HEK293 (cell line): ENCODE results near the gene PRKG1.

ENCODE experiments used
- CTCF ChIP-seq: fragments of 450-650 bp; formaldehyde crosslinking; IDR thresholded peaks from 2 replicates; pipeline ENCODE4 v1.5.1; 2016; ENCODE audit warnings: missing biosample characterization, missing genetic modification characterization
- TRIM28 ChIP-seq: IDR thresholded peaks from 2 replicates; pipeline ENCODE4 v1.6.1; 2011; ENCODE audit warnings: low read length, control low read depth, borderline replicate concordance
- ZBTB20 ChIP-seq: fragments of 450-650 bp; formaldehyde crosslinking; IDR thresholded peaks from 2 replicates; pipeline ENCODE4 v1.5.1; 2016; ENCODE audit warnings: missing biosample characterization, missing genetic modification characterization
- ZBTB26 ChIP-seq: fragments of 450-650 bp; formaldehyde crosslinking; optimal IDR thresholded peaks from 2 replicates; pipeline ENCODE3; 2016; ENCODE audit warnings: missing biosample characterization, mild to moderate bottlenecking, missing genetic modification characterization
- ZNF24 ChIP-seq: fragments of 450-650 bp; formaldehyde crosslinking; IDR thresholded peaks from 2 replicates; pipeline ENCODE4 v1.5.1; 2016; ENCODE audit warnings: missing biosample characterization, missing genetic modification characterization
- ZNF292 ChIP-seq: fragments of 450-650 bp; formaldehyde crosslinking; IDR thresholded peaks from 2 replicates; pipeline ENCODE4 v1.5.1; 2016; ENCODE audit warnings: low read depth, missing biosample characterization, missing genetic modification characterization, borderline replicate concordance
- ZNF37A ChIP-seq: fragments of 450-650 bp; IDR thresholded peaks from 2 replicates; pipeline ENCODE4 v1.5.1; 2018; ENCODE audit warnings: missing biosample characterization, missing genetic modification characterization
- ZNF664 ChIP-seq: fragments of 450-650 bp; formaldehyde crosslinking; IDR thresholded peaks from 2 replicates; pipeline ENCODE4 v1.5.1; 2016; ENCODE audit warnings: missing biosample characterization, missing genetic modification characterization
- ZNF76 ChIP-seq: fragments of 450-650 bp; formaldehyde crosslinking; IDR thresholded peaks from 2 replicates; pipeline ENCODE4; 2016; ENCODE audit warnings: low read depth, missing biosample characterization, missing genetic modification characterization, borderline replicate concordance
- ZNF776 ChIP-seq: fragments of 450-650 bp; formaldehyde crosslinking; IDR thresholded peaks from 2 replicates; pipeline ENCODE4 v1.5.0; 2017; ENCODE audit warnings: missing biosample characterization, missing genetic modification characterization, borderline replicate concordance
- TF ChIP-seq, protein P1 (sequence below): fragments of 450-650 bp; IDR thresholded peaks from 2 replicates; pipeline ENCODE4 v1.5.1; 2018; ENCODE audit warnings: missing biosample characterization, missing genetic modification characterization

GRCh38 chr10:51075043-51075872 lies 971 bp downstream of the PRKG1 start:
- TF ChIP-seq CTCF (tag by site-specific recombination) (no peak), ZNF37A (tag by site-specific recombination) (no peak), ZBTB26 (tag by site-specific recombination) (no peak), ZNF76 (tag by site-specific recombination) (no peak), TRIM28 (no peak), ZNF776 (no peak), ZNF24 (tag by site-specific recombination) (no peak), ZBTB20 (tag by site-specific recombination) (no peak), ZNF664 (tag by site-specific recombination) (no peak), ZNF292 (no peak)
- TF ChIP-seq, protein P1, sequence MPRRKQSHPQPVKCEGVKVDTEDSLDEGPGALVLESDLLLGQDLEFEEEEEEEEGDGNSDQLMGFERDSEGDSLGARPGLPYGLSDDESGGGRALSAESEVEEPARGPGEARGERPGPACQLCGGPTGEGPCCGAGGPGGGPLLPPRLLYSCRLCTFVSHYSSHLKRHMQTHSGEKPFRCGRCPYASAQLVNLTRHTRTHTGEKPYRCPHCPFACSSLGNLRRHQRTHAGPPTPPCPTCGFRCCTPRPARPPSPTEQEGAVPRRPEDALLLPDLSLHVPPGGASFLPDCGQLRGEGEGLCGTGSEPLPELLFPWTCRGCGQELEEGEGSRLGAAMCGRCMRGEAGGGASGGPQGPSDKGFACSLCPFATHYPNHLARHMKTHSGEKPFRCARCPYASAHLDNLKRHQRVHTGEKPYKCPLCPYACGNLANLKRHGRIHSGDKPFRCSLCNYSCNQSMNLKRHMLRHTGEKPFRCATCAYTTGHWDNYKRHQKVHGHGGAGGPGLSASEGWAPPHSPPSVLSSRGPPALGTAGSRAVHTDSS (tag by site-specific recombination) = no peak
